Spleen (tissue), 11 donors: Measurements from ENCODE around the gene FBH1. TPM values are rescaled to one million over a fixed set of nuclear protein-coding genes. Genes with fewer than 3 reads are reported as not detected.

Experiments used
- DNase-seq: peaks from one replicate; pipeline ENCODE4 v3.0.0-alpha.2; 2020
- H3K27ac ChIP-seq, 8 donors: fragments of 200-600 bp; sonication (generic) in 7 of 8; 1 replicate in 4 of 8; 2 replicates in 4 of 8; pipeline versions ENCODE4 v1.5.0 to v1.8.0; 2016 to 2021; ENCODE audit warnings: inconsistent platforms in 4 of 8, mild to moderate bottlenecking in 4 of 8, moderate library complexity in 1 of 8
- H3K27me3 ChIP-seq, 7 donors: fragments of 200-600 bp; sonication (generic) in 6 of 7; replicated peaks in 1 of 7; 1 replicate in 4 of 7; 2 replicates in 3 of 7; pipeline versions ENCODE4 v1.5.0 to v1.8.0; 2016 to 2021; ENCODE audit warnings: inconsistent platforms in 3 of 7, mild to moderate bottlenecking in 1 of 7
- H3K36me3 ChIP-seq, 6 donors: fragments of 200-600 bp; sonication (generic) in 5 of 6; 1 replicate in 4 of 6; 2 replicates in 2 of 6; pipeline versions ENCODE4 v1.5.0 to v1.8.0; 2016 to 2021; ENCODE audit warnings: inconsistent platforms in 2 of 6
- H3K4me1 ChIP-seq, 6 donors: fragments of 200-600 bp; sonication (generic) in 5 of 6; 1 replicate in 3 of 6; 2 replicates in 3 of 6; pipeline versions ENCODE4 v1.5.0 to v1.8.0; 2016 to 2021; ENCODE audit warnings: inconsistent platforms in 3 of 6
- H3K4me3 ChIP-seq, 8 donors: fragments of 200-600 bp; sonication (generic) in 7 of 8; 1 replicate in 4 of 8; 2 replicates in 4 of 8; pipeline versions ENCODE4 v1.5.0 to v1.8.0; 2016 to 2021; ENCODE audit warnings: inconsistent platforms in 4 of 8, mild to moderate bottlenecking in 4 of 8, moderate library complexity in 2 of 8
- H3K9me3 ChIP-seq, 8 donors: fragments of 200-600 bp; sonication (generic) in 7 of 8; 1 replicate in 4 of 8; 2 replicates in 4 of 8; pipeline versions ENCODE4 v1.5.0 to v1.8.0; 2016 to 2021; ENCODE audit warnings: inconsistent platforms in 4 of 8
- POLR2A ChIP-seq, 3 donors: fragments of 450-650 bp; IDR thresholded peaks; one replicate each; pipeline ENCODE4 v1.5.1; 2017; ENCODE audit warnings: antibody characterized with exemption in 3 of 3, mild to moderate bottlenecking in 1 of 3
- POLR2AphosphoS5 ChIP-seq, 3 donors: sonication (generic); formaldehyde crosslinking; IDR thresholded peaks; one replicate each; pipeline ENCODE4 v1.5.1; 2017; ENCODE audit warnings: antibody characterized with exemption in 3 of 3
- WGBS, 5 donors: extraction: QIAGEN DNeasy Blood & Tissue Kit in 3 of 5; methylation state at CpG; one replicate each; pipeline versions ENCODE4 v1.1.5 to v1.1.7; 2013 to 2018; 5-methylcytosine and 5-hydroxymethylcytosine counted together
- intact Hi-C: fragments of 100-400 bp; cut with DNase I; formaldehyde crosslinking; loops from one replicate; pipeline ENCODE4 v1.15.0; 2023; ENCODE audit warnings: low total_unique reads
- polyA plus RNA-seq, 3 donors: library from polyadenylated mRNA; stranded (reverse); fragments of 200-250 nt; gene quantifications; one replicate each; pipeline ENCODE4 v1.2.1, GENCODE V29; 2013
- total RNA-seq, 7 donors: library from RNA; depleted of rRNA in 3 of 7; stranded (reverse); fragments of >200 nt in 3 of 7; fragmentation: NEBNext Ultra II Directional in 4 of 7; extraction: Animal tissue kit (Norgen Biotek cat#: 25700) in 4 of 7; gene quantifications; one replicate each; pipeline versions ENCODE4 v1.1.0 to v1.2.1, GENCODE V29; 2016 to 2021
- TF ChIP-seq, protein P1 (sequence below), 11 experiments: fragments of 200-600 bp in 7 of 11; fragments of 450-650 bp in 4 of 11; sonication (generic) in 4 of 11; IDR thresholded peaks in 8 of 11; conservative IDR thresholded peaks in 3 of 11; 1 replicate in 7 of 11; 2 replicates in 4 of 11; pipeline versions ENCODE4 v1.4.0 to v1.8.0; 2016 to 2021; ENCODE audit warnings: antibody characterized with exemption in 11 of 11, inconsistent platforms in 4 of 11, mild to moderate bottlenecking in 1 of 11
- donor health status: healthy with polysubstance abuse.
- donor health status: DM: no; HTN: no; CAD: no; lungs with moderate emphysema.
- donor health status: DM: no; HTN: no; CAD: no.
- donor health status: Bipolar disorder and iron deficiency.
- donor health status: healthy.
- donor health status: DM: no; HTN: no; CAD: no.
- donor health status: DM: yes; HTN: yes; CAD: no.

The FBH1 gene
- total and polyA plus RNA-seq, 10 donors, result 33.4 to 118 (median 103) TPM

DNA sequence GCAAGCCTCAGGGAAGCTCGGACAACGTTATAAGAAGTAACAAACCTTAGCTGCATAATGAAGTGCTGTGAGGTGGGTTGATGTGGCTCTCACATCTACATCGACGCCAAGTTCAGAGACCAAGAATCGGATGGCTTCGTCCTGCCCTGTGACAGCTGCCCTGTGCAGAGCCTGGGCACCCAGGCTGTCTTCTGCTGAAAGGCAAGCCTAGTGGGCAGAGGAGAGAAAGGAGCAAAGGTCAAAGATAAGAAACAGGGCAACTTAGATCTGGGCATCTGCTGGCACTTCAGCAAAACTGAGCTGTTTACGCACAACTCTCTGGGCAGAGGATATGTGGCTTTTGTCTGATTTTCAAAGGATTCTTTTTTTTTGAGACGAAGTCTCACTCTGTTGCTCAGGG, 7.1 kb upstream of the FBH1 start:
- H3K9me3 ChIP-seq, result no peaks in the 10 kb centered on the region
- TF ChIP-seq POLR2AphosphoS5 (IDR thresholded peaks at IDR 0.05), result no peak
- no peak for TF ChIP-seq POLR2A (IDR thresholded peaks at IDR 0.05)
- TF ChIP-seq, protein P1, sequence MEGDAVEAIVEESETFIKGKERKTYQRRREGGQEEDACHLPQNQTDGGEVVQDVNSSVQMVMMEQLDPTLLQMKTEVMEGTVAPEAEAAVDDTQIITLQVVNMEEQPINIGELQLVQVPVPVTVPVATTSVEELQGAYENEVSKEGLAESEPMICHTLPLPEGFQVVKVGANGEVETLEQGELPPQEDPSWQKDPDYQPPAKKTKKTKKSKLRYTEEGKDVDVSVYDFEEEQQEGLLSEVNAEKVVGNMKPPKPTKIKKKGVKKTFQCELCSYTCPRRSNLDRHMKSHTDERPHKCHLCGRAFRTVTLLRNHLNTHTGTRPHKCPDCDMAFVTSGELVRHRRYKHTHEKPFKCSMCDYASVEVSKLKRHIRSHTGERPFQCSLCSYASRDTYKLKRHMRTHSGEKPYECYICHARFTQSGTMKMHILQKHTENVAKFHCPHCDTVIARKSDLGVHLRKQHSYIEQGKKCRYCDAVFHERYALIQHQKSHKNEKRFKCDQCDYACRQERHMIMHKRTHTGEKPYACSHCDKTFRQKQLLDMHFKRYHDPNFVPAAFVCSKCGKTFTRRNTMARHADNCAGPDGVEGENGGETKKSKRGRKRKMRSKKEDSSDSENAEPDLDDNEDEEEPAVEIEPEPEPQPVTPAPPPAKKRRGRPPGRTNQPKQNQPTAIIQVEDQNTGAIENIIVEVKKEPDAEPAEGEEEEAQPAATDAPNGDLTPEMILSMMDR (IDR thresholded peaks at IDR 0.05 in 8 of 11, conservative IDR thresholded peaks at IDR 0.05 in 3 of 11), result no peak
- no peak overlapping the region for H3K27ac ChIP-seq
- H3K36me3 ChIP-seq, result peaks cover 0 to 81% (median 33%) of the 10 kb centered on the region in 6 donors
- DNase-seq, result peak; percentile 19
- peaks cover under 1 to 24% (median 10%) of the 10 kb centered on the region in 6 donors for H3K4me1 ChIP-seq
- 82 to 97% (median 86%) methylated on average over 7 to 8 of the region's 8 CpGs for WGBS, 5 donors
- intact Hi-C loops, result no loop called here
- no peaks in the 10 kb centered on the region for H3K27me3 ChIP-seq
- H3K4me3 ChIP-seq, result no peak overlapping the region

DNA sequence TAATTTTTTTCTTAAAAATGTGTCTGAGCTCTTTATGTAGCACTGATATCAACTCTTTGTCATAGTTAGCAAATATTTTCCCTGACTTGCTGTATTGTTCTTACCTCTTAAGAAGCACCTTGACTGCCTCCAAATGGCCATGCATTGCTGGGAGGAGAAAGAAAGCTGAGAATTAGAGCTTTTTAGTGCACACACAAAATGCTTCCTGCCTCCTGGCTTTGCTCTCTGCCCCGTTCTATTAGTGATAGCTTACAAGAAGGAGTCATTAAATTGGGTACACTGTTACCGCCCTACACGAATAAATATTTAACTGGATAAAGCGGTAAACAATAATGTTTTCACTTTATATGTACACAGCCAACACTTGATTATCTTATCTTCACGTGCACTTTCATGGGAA, 4.4 kb upstream of the FBH1 start:
- TF ChIP-seq POLR2A (IDR thresholded peaks at IDR 0.05), result no peak
- TF ChIP-seq POLR2AphosphoS5 (IDR thresholded peaks at IDR 0.05), result no peak
- TF ChIP-seq, protein P1 (IDR thresholded peaks at IDR 0.05 in 8 of 11, conservative IDR thresholded peaks at IDR 0.05 in 3 of 11), result no peak
- peaks cover 0 to 57% (median 21%) of the 10 kb centered on the region in 6 donors for H3K36me3 ChIP-seq
- intact Hi-C loops, result no loop called here

DNA sequence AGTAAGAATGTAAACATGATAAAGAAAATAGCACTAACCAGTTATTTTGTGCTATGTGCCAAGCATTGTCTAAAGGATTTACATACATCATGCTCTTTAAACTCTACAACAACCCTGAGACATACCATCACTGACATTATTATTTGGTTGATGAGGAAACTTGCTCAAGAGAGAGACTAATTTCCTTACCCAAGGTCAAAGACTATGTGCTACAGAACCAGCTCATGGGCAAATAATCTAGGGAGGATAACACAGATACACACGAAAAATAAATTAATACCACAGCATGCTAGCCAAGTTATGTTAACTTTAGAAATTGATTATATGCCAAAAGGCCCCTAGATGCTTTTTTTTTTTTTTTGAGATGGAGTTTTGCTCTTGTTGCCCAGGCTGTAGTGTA, 3.0 kb upstream of the FBH1 start:
- no peak overlapping the region for H3K27ac ChIP-seq
- no peaks in the 10 kb centered on the region for H3K27me3 ChIP-seq
- H3K4me3 ChIP-seq, result no peak overlapping the region
- peaks cover 17 to 51% (median 38%) of the 10 kb centered on the region in 6 donors for H3K4me1 ChIP-seq
- TF ChIP-seq, protein P1 (IDR thresholded peaks at IDR 0.05 in 8 of 11, conservative IDR thresholded peaks at IDR 0.05 in 3 of 11), result no peak
- TF ChIP-seq POLR2A (IDR thresholded peaks at IDR 0.05), result no peak
- no peak for TF ChIP-seq POLR2AphosphoS5 (IDR thresholded peaks at IDR 0.05)
- H3K9me3 ChIP-seq, result no peaks in the 10 kb centered on the region
- DNase-seq, result no peak
- 67 to 83% (median 75%) methylated on average over 1 of the region's 1 CpG for WGBS, 5 donors
- intact Hi-C loops, result no loop called here
- peaks cover 0 to 44% (median 18%) of the 10 kb centered on the region in 6 donors for H3K36me3 ChIP-seq

More for the DNA sequence above, 4.4 kb upstream of the FBH1 start:
- no peak for DNase-seq
- Histone ChIP-seq H3K27ac (no peak overlapping the region), H3K27me3 (no peaks in the 10 kb centered on the region), H3K4me3 (no peak overlapping the region), H3K9me3 (no peaks in the 10 kb centered on the region), H3K4me1 (peaks cover 10 to 37% (median 24%) of the 10 kb centered on the region in 6 donors)
- 95 to 97% (median 96%) methylated on average over 5 of the region's 5 CpGs for WGBS, 5 donors

DNA sequence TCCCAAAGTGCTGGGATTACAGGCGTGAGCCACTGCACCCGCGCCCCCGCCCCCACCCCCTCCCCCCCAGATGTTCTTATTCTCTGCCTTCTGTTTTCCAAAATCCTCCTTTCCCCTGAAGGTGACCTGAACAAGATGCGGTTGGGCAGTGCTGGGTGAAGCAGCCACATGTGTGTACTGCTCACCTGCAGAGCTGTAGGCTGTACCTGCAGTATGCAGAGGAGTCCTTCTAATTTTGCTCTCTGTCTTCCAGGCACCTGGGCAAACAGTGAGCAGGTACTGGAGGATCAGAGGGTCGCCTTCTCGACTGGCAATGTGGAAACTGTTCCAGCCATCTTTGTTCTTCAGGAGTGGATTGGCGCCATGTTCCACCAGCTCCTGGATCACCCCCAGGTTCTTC, 2.4 kb upstream of the FBH1 start:
- Histone ChIP-seq H3K27ac (no peak overlapping the region), H3K36me3 (peaks cover 0 to 38% (median 13%) of the 10 kb centered on the region in 6 donors), H3K9me3 (no peaks in the 10 kb centered on the region), H3K4me1 (peaks cover 17 to 58% (median 42%) of the 10 kb centered on the region in 6 donors), H3K4me3 (peak overlapping the region in 1 of 8 donors; percentile 94), H3K27me3 (no peaks in the 10 kb centered on the region)
- TF ChIP-seq, protein P1 (IDR thresholded peaks at IDR 0.05 in 8 of 11, conservative IDR thresholded peaks at IDR 0.05 in 3 of 11), result no peak
- no peak for TF ChIP-seq POLR2A (IDR thresholded peaks at IDR 0.05)
- no peak for TF ChIP-seq POLR2AphosphoS5 (IDR thresholded peaks at IDR 0.05)
- intact Hi-C loops, result no loop called here
- DNase-seq, result peak; percentile 50
- 93 to 97% (median 95%) methylated on average over 8 of the region's 8 CpGs for WGBS, 5 donors
